Gastrocnemius medialis (tissue), 4 donors: ENCODE measurements around the gene KCND1.

ENCODE experiments used
- POLR2A ChIP-seq, 2 donors: fragments of 450-650 bp; IDR thresholded peaks; one replicate each; pipeline ENCODE4 v1.6.1; 2017; ENCODE audit warnings: antibody characterized with exemption in 2 of 2, mild to moderate bottlenecking in 2 of 2, moderate library complexity in 2 of 2
- TF ChIP-seq, protein P1 (sequence below), 5 experiments: fragments of 450-650 bp in 3 of 5; fragments of 200-600 bp in 2 of 5; sonication (generic) in 2 of 5; IDR thresholded peaks in 4 of 5; conservative IDR thresholded peaks in 1 of 5; 1 replicate in 4 of 5; 2 replicates in 1 of 5; pipeline ENCODE4 v1.5.1; 2016 to 2019; ENCODE audit warnings: antibody characterized with exemption in 5 of 5, mild to moderate bottlenecking in 3 of 5, moderate library complexity in 3 of 5

DNA sequence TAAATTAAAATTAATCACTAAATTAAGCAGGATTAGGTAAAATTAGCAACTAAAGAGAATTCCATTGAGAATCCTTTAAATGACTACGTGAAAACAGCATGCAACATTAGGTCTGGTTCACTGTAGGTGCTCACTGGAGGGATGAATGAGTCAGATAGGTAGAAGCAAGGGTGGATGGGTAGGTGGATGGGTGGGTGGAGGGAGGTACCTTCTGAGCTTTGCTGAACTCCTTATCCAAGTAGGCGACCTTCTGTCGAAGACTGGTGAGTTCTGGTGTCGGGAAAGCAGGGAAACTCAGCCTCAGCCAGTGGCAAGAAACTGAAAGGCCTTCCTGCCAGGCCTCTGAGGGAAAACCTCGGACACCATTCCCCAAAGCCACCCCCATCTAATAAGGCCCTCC, 27.4 kb upstream of the KCND1 start:
- TF ChIP-seq, protein P1, sequence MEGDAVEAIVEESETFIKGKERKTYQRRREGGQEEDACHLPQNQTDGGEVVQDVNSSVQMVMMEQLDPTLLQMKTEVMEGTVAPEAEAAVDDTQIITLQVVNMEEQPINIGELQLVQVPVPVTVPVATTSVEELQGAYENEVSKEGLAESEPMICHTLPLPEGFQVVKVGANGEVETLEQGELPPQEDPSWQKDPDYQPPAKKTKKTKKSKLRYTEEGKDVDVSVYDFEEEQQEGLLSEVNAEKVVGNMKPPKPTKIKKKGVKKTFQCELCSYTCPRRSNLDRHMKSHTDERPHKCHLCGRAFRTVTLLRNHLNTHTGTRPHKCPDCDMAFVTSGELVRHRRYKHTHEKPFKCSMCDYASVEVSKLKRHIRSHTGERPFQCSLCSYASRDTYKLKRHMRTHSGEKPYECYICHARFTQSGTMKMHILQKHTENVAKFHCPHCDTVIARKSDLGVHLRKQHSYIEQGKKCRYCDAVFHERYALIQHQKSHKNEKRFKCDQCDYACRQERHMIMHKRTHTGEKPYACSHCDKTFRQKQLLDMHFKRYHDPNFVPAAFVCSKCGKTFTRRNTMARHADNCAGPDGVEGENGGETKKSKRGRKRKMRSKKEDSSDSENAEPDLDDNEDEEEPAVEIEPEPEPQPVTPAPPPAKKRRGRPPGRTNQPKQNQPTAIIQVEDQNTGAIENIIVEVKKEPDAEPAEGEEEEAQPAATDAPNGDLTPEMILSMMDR (IDR thresholded peaks at IDR 0.05 in 4 of 5, conservative IDR thresholded peaks at IDR 0.05 in 1 of 5), result no peak
- no peak for TF ChIP-seq POLR2A (IDR thresholded peaks at IDR 0.05)
